GM21619 (cell line): ENCODE results near the gene PLPPR2.
A peak's percentile ranks its signal among the peaks of the same experiment; 100 is the strongest.
"Not testable (repeated sequence)": the region's sequence is repeated elsewhere in the genome, so short reads cannot be mapped to it uniquely, and the experiment has no call there.

Source experiments
- ATAC-seq: cut with Tn5 transposase; IDR thresholded peaks from one replicate; pipeline ENCODE4 v1.9.1; 2021; ENCODE audit not compliant: unreplicated experiment

The PLPPR2 gene, protein sequence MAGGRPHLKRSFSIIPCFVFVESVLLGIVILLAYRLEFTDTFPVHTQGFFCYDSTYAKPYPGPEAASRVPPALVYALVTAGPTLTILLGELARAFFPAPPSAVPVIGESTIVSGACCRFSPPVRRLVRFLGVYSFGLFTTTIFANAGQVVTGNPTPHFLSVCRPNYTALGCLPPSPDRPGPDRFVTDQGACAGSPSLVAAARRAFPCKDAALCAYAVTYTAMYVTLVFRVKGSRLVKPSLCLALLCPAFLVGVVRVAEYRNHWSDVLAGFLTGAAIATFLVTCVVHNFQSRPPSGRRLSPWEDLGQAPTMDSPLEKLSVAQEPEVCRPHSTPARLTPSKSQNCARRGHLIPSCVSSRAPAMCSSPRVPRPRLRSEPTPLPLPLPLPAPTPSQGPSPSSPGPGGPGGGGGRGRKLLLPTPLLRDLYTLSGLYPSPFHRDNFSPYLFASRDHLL

DNA sequence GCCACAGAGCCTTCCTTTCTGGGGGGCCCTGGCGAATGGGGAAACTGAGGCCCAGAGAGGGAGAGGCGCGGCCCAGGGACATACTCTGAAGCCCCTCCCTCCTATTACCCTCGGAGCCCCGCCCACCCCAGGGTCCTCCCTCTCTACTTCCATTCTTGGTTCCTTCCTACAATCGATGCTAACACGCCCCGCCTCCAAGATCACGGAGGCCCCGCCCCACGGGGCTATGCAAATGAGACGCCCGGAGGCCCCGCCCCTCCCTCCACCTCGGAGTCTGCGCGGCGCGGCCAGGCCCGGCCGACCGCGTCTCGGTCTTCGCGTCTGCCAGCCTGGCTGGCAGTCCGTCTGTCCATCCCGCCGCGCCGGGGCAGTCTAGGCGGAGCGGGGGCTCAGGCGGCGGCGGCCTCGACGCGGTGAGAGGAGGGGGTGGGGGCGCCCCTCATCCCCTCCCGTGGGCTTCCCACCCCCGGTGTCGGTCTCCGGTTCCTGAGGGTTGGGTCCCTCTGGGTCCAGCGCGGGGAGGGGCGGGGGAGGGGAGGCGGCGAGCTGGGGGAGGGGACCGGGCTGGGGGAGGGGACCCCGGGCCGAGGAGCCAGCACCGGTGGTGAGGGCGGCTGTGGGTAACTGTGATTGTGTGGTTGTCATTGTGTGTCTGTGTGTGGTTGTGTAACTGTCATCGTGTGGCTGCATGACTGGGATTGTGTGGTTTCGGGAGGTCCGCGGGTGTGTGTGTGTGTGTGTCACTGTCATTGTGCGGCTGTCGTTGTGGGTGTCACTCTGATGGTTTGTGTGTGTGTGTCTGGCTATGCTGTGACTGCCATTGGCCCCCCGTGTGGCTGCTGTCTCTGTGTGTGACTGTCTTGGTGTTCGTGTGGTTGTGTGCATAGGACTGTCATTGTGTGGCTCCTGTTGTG is at the start of gene PLPPR2:
Gene PLPPR2 (plus strand): TSS at position 273 of the 914 bp plus-strand sequence. CDS start 2,242 bp downstream, outside the sequence.
- no peak for ATAC-seq

- ATAC-seq, result no peak
Observed at GRCh38 chr19:11306337-11306736, 48.9 kb upstream of the PLPPR2 start.

DNA sequence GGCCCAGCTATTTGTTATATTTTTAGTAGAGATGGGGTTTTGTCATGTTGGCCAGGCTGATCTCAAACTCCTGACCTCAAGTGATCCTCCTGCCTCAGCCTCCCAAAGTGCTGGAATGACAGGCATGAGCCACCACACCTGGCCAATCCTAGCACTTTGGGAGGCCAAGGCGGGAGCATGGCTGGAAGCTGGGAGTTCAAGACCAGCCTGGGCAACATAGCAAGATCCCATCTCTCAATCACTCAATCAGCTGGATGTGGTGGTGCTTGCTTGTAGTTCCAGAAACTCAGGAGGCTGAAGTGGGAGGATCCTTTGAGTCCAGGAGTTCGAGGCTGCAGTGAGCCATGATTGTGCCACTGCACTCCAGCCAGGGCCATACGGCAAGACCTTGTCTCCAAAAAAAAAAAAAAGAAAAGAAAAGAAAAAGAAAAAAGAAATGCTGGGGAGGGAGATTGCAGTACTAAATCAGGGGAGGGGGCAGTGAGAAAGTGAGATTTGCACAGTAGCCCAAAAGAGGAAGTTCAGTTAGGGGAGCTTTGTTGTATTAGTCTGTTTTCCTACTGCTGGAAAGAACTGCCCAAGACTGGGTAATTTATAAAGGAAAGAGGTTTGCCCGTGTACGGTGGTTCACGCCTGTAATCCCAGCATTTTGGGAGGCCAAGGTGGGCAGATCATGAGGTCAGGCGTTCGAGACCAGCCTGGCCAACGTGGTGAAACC is 34.8 kb upstream of the PLPPR2 start:
- ATAC-seq, result not testable (repeated sequence)

- no peak for ATAC-seq
Observed at GRCh38 chr19:11321191-11322126, 33.8 kb upstream of the PLPPR2 start.

- no peak for ATAC-seq
Observed at GRCh38 chr19:11322269-11323024, 32.8 kb upstream of the PLPPR2 start.

DNA sequence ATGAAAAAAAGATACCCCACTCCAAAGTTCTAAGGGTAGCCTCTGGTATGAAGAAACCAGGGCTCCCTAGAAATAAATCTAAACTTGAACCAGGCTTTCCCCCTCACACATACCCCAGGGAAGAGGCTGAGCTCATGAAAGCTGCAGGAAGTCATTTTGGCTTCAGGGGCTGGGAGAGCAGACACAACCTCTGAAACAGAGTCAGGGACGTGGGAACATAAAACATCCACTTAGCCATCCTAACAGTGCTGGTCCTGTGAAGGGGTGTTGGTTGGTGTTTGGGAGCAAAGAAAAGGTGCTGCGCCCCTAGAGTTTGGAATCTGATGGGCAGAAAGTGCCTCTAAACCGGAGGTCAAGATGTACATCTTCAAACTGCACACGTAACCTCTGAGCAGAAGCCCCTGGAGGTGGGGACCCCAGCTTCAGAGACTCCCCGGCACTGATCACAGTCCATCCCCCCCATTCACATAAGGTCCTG is 31.6 kb upstream of the PLPPR2 start:
- no peak for ATAC-seq

- peak; percentile 62 for ATAC-seq
Observed at GRCh38 chr19:11324079-11324661, 31.1 kb upstream of the PLPPR2 start.

- no peak for ATAC-seq
Observed at GRCh38 chr19:11324748-11325389, 30.4 kb upstream of the PLPPR2 start.

GRCh38 chr19:11325544-11325943 is 29.7 kb upstream of the PLPPR2 start:
- no peak for ATAC-seq

DNA sequence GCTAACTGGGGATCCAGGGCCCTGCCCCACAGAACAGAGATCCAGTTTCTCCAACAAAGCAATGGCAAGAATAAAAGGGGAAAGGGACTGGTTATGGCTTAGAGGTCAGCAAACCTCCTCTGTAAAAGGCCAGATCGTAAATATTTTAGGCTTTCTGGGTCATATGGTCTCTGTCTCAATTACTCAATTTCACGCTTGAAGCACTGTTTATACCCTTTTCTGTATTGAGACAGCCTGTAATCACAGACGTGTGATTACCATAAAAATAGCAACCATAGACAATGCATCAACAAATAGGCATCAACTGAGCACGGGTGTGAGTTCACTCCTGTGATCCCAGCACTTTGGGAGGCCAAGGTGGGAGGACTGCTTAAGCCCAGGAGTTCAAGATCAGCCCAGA is 25.1 kb upstream of the PLPPR2 start:
- ATAC-seq, result no peak

- ATAC-seq, result no peak
Observed at GRCh38 chr19:11331502-11331901, 23.7 kb upstream of the PLPPR2 start.

- no peak for ATAC-seq
Observed at GRCh38 chr19:11332822-11333221, 22.4 kb upstream of the PLPPR2 start.

DNA sequence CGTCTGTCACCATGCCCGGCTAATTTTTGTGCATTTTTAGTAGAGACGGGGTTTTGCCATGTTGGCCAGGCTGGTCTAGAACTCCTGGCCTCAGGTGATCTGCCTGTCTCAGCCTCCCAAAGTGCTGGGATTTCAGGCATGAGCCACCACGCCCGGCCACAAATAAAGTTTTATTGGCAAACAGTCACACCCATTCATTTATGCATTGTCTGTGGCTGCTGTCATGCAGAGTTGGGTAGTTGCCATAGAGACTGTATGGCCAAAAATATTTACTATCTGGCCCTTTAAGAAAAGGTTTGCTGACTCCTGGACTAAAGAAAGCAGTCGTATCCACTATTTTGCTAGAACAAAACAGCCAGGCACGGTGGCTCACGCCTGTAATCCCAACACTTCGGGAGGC is 21.4 kb upstream of the PLPPR2 start:
- ATAC-seq, result not testable (repeated sequence)

DNA sequence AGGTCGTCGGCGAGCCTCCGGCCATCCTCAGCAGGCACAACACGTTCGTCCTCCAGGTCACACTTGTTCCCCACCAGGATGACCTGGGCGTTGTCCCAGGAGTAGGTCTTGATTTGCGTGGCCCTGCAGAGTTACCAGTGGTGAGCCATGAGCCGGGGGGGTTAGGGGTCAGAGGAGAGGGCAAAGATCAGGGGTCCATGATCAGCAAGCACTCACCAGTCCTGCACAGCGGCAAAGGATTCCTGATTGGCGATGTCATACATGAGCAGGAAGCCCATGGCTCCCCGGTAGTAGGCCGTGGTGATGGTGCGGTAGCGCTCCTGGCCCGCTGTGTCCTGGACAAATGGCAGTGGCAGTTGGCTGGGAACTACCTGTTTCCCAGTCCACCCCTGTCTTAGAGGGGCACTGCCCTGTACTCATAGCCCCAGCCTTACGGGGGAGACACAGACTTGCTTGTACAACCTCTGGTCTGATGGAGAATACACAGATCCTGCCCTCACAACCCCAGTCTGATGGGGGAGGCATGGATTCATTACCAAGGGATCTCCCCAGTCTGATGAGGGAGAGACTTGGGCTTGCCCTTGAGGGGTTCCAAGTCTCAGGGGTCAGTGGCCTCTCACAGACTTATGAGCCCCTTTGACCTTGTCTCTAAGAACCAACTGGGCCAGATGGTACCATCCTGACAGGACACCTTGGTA is 19.6 kb upstream of the PLPPR2 start:
- no peak for ATAC-seq

DNA sequence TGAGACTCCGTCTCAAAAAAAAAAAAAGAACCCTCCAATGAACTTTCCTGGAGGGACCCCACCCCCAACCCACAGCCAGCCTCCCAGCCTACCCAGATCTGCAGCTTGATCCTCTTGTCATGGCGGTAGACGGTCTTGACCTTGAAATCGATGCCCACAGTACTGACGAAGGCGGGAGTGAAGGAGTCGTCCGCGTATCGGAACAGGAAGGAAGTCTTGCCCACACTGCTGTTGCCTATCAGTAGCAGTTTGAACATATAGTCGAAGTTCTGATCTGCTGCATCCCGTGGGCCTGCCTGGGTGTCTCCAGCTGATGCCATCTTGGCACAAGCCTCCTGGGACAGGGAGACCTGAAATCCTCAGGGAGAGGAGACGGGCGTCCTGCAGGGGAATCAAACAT is 18.2 kb upstream of the PLPPR2 start:
- no peak for ATAC-seq

DNA sequence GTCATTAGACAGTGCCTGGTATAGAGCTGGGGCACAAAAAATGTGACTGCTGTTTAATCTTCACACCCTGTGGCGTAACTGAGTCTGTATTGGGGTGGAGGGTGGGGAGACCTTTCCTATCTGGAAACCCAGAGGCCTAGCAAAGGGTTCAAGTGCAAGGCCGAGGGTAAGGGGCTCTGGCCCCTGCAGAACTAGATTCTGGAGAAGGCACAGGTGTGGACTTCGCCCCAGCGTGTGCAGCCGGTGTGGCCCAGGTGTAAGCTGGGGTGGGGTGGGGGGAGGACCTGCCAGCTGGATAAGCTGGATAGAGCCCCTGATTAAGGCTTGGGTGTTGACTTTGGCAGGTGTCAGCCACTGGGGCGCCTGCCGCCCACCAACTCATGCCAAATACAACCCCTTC is 17.1 kb upstream of the PLPPR2 start:
- ATAC-seq, result no peak

DNA sequence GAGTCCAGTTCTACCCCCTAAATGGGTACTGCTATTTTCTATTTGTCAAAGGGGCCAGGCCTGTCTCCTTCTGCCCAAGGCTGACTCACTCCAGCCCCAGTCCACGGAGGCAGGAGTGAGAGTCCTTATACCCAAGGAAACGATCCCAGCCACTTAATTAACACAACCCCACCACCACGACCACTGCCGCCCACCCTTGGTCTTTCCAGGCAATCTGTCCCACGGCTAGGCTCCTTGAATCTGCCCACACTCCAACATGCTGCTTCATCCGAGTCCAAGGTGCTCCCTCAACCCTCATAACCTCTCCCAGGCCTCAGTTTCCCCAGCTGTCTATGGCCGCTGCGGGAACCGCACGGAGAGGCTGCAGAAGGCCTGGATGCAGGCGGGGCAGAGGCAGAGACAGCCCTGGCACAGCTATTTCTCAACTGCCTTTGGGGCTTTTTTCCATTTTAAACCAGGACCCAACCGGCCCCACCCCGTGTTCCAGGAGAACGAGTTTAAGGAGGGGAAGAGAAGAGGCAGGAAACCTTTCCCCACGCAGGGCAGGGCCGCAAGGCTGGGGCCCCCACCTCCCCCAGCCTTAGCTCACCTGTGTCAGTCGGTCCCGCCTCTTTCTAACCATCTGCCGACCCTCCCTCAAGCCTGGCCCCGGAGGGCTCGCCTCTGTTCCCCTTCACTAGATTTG is 16.5 kb upstream of the PLPPR2 start:
- no peak for ATAC-seq
